A673 (cell line): ENCODE data around the gene RTEL1.

ENCODE experiments used
- CTCF ChIP-seq: fragments of 300-800, 200-600 bp; sonication (generic); conservative IDR thresholded peaks from 2 replicates; pipeline ENCODE4 v1.5.1; 2017; ENCODE audit warnings: low read depth, mild to moderate bottlenecking, antibody characterized with exemption, low read length, moderate library complexity, mixed read lengths
- EZH2 ChIP-seq: fragments of 200-600 bp; sonication (generic); IDR thresholded peaks from 2 replicates; pipeline ENCODE4 v1.6.1; 2017; ENCODE audit warnings: borderline replicate concordance, low read depth, mild to moderate bottlenecking, mixed read lengths, antibody characterized with exemption, low read length; ENCODE audit not compliant: poor library complexity, severe bottlenecking

GRCh38 chr20:63643499-63643898 is 14.6 kb upstream of the RTEL1 start:
- TF ChIP-seq CTCF = no peak
- TF ChIP-seq EZH2 = no peak
